ENCODE results near the gene TBC1D7.

TBC1D7 gene

GRCh38 chr6:13299918-13300317, 28.4 kb downstream of the TBC1D7 start:
- TF ChIP-seq, protein P1, sequence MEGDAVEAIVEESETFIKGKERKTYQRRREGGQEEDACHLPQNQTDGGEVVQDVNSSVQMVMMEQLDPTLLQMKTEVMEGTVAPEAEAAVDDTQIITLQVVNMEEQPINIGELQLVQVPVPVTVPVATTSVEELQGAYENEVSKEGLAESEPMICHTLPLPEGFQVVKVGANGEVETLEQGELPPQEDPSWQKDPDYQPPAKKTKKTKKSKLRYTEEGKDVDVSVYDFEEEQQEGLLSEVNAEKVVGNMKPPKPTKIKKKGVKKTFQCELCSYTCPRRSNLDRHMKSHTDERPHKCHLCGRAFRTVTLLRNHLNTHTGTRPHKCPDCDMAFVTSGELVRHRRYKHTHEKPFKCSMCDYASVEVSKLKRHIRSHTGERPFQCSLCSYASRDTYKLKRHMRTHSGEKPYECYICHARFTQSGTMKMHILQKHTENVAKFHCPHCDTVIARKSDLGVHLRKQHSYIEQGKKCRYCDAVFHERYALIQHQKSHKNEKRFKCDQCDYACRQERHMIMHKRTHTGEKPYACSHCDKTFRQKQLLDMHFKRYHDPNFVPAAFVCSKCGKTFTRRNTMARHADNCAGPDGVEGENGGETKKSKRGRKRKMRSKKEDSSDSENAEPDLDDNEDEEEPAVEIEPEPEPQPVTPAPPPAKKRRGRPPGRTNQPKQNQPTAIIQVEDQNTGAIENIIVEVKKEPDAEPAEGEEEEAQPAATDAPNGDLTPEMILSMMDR (IDR thresholded peaks at IDR 0.05; ENCODE audit: low read depth, low read length), result no peak
- no peak overlapping the region for H3K4me3 ChIP-seq (ENCODE audit: low read depth, low read length)

GRCh38 chr6:13299403-13299821, 28.9 kb downstream of the TBC1D7 start:
- TF ChIP-seq, protein P1 (IDR thresholded peaks at IDR 0.05; ENCODE audit: low read depth, low read length), result no peak
- no peak overlapping the region for H3K4me3 ChIP-seq (ENCODE audit: low read depth, low read length)

DNA sequence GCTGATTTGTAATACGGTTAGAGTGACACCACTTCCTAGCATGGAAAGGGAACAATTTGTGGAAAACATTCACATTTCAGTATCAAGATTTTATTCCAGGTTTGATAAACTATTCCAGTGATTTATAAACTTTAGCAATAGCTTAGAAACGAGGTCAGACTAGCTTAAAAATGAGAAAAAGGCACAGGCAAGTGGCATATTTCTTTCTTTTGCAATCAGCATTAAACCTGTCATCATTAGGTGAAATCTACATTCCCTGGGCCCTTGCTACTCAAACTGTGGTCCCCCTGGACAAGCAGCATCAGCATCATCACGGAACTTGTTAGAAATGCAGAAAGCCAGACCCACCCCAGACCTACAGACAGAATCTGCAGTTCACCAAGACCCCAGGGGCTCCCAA, 29.9 kb downstream of the TBC1D7 start:
- no peak overlapping the region for H3K4me3 ChIP-seq (ENCODE audit: low read depth, low read length)
- TF ChIP-seq, protein P1 (IDR thresholded peaks at IDR 0.05; ENCODE audit: low read depth, low read length), result no peak

DNA sequence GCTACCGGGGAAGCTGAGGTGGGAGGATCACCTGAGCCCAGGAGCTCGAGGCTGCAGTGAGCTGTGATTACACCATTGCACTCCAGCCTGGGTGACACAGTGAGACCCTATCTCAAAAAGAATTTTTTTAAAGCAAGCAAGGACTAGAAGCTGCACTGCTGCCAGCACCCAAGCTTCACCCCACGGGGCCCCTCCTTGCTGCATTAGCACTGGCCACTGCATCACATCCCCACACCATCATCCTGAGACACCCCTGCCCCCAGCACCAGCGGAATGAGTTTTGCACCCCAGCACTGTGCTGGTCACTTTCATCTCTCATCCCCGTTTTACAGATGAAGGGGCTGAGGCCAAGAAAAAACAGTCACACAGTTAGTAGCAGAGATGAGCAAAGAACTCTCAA, 30.9 kb downstream of the TBC1D7 start:
- H3K4me3 ChIP-seq (ENCODE audit: low read depth, low read length), result no peak overlapping the region
- TF ChIP-seq, protein P1 (IDR thresholded peaks at IDR 0.05; ENCODE audit: low read depth, low read length), result no peak

DNA sequence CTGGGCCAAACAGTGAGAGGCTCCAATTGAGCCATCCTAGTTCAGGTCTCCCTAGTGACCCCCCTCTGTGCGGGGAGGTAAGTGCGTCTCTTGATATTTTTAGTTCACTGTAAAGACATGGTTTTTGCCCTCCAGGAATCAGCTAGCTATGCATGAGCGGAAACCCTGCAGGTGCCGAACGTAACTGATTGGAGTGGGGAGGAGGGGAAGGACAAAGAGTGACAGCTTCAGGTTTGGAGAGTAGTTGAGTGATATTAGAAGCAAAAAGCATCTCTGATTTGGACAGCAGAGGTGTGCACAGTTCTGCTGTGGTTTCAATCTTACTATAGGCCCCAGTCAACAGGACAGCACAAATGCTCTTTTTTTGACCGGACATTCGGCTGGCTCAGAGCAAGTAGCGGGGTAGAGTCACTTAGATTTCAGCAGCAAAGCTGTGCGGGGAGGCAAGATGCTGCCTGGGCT, 31.8 kb downstream of the TBC1D7 start:
- no peak overlapping the region for H3K4me3 ChIP-seq (ENCODE audit: low read depth, low read length)
- TF ChIP-seq, protein P1 (IDR thresholded peaks at IDR 0.05; ENCODE audit: low read depth, low read length), result no peak

- TF ChIP-seq, protein P1 (IDR thresholded peaks at IDR 0.05; ENCODE audit: low read depth, low read length), result no peak
- no peak overlapping the region for H3K4me3 ChIP-seq (ENCODE audit: low read depth, low read length)
Measured at GRCh38 chr6:13295576-13295975, 32.8 kb downstream of the TBC1D7 start.

- H3K4me3 ChIP-seq (ENCODE audit: low read depth, low read length), result no peak overlapping the region
- TF ChIP-seq, protein P1 (IDR thresholded peaks at IDR 0.05; ENCODE audit: low read depth, low read length), result no peak
Measured at GRCh38 chr6:13294499-13295069, 33.8 kb downstream of the TBC1D7 start.

Measured in WI38 (cell line).